Upper lobe of left lung (tissue), 6 donors: Measurements from ENCODE around the gene PIP5K1C. TPM values are rescaled to one million over a fixed set of nuclear protein-coding genes. Genes with fewer than 3 reads are reported as not detected.
A peak's percentile ranks its signal among the peaks of the same experiment; 100 is the strongest.

Source experiments
- ATAC-seq, 2 donors: fragments of 200-7000 bp; cut with Tn5 transposase; one replicate each; pipeline ENCODE4 v1.9.1; 2022; ENCODE audit warnings: mild to moderate bottlenecking in 2 of 2, moderate library complexity in 2 of 2; ENCODE audit not compliant: low FRiP score in 2 of 2
- DNase-seq, 2 donors: peaks; one replicate each; pipeline ENCODE4 v3.0.0-alpha.2; 2019 to 2020
- H3K27ac ChIP-seq, 4 donors: fragments of 200-600 bp; sonication (generic); one replicate each; pipeline ENCODE4 v1.5.1; 2016 to 2019
- H3K27me3 ChIP-seq, 4 donors: fragments of 200-600 bp; sonication (generic); one replicate each; pipeline ENCODE4 v1.5.1; 2017 to 2019
- H3K36me3 ChIP-seq, 4 donors: fragments of 200-600 bp; sonication (generic); one replicate each; pipeline ENCODE4 v1.5.1; 2016 to 2019
- H3K4me1 ChIP-seq, 4 donors: fragments of 200-600 bp; sonication (generic); one replicate each; pipeline ENCODE4 v1.5.1; 2018 to 2019
- H3K4me3 ChIP-seq, 4 donors: fragments of 200-600 bp; sonication (generic); one replicate each; pipeline ENCODE4 v1.5.1; 2017 to 2019; ENCODE audit warnings: mild to moderate bottlenecking in 2 of 4, moderate library complexity in 1 of 4
- H3K9me3 ChIP-seq, 4 donors: fragments of 200-600 bp; sonication (generic); one replicate each; pipeline ENCODE4 v1.5.1; 2018 to 2019
- CTCF ChIP-seq, 6 experiments: fragments of 450-650 bp in 4 of 6; fragments of 200-600 bp in 2 of 6; sonication (generic) in 2 of 6; IDR thresholded peaks; one replicate each; pipeline ENCODE4 v1.5.1; 2016 to 2019; ENCODE audit warnings: antibody characterized with exemption in 6 of 6
- EP300 ChIP-seq, 4 donors: sonication (generic); formaldehyde crosslinking; IDR thresholded peaks; one replicate each; pipeline ENCODE4 v1.5.1; 2017; ENCODE audit warnings: antibody characterized with exemption in 4 of 4, control low read depth in 2 of 4
- POLR2A ChIP-seq, 4 donors: fragments of 450-650 bp; IDR thresholded peaks; one replicate each; pipeline ENCODE4 v1.5.1; 2016 to 2017; ENCODE audit warnings: antibody characterized with exemption in 4 of 4, mild to moderate bottlenecking in 2 of 4
- POLR2AphosphoS5 ChIP-seq, 2 donors: sonication (generic); formaldehyde crosslinking; IDR thresholded peaks; one replicate each; pipeline ENCODE4 v1.5.1; 2017; ENCODE audit warnings: antibody characterized with exemption in 2 of 2
- WGBS, 2 donors: methylation state at CpG; one replicate each; pipeline ENCODE4 v1.1.5; 2017 to 2018; 5-methylcytosine and 5-hydroxymethylcytosine counted together
- total RNA-seq, 6 donors: library from RNA; depleted of rRNA in 4 of 6; stranded (reverse); fragments of >200 nt in 4 of 6; gene quantifications; one replicate each; pipeline versions ENCODE4 v1.1.0 to v1.2.1, GENCODE V29; 2016 to 2021
- donor health status: DM: no; HTN: no; CAD: no; lungs with moderate emphysema.
- donor health status: DM: no; HTN: yes; CAD: no; lungs with severe emphysema.

The PIP5K1C gene
- total RNA-seq, 6 donors from 2014 or later = 24.6 to 64.1 (median 43.1) TPM

- TF ChIP-seq POLR2AphosphoS5 (IDR thresholded peaks at IDR 0.05) = no peak
- no peak for TF ChIP-seq POLR2A (IDR thresholded peaks at IDR 0.05)
- no peak for TF ChIP-seq CTCF (IDR thresholded peaks at IDR 0.05)
- no peak for TF ChIP-seq EP300 (IDR thresholded peaks at IDR 0.05)
- Histone ChIP-seq H3K36me3 (peaks cover 10 to 88% (median 76%) of the 10 kb centered on the region in 4 donors), H3K27me3 (no peaks in the 10 kb centered on the region), H3K4me3 (no peak overlapping the region), H3K4me1 (no peaks in the 10 kb centered on the region), H3K9me3 (no peaks in the 10 kb centered on the region), H3K27ac (no peak overlapping the region)
- 96 to 97% methylated on average over 11 to 16 of the region's 16 CpGs for WGBS, 2 donors
- DNase-seq = no peak
- no peak for ATAC-seq
Measured at GRCh38 chr19:3657395-3657769, 42.9 kb downstream of the PIP5K1C start.

GRCh38 chr19:3656747-3657394 is 43.4 kb downstream of the PIP5K1C start:
- no peak for TF ChIP-seq EP300 (IDR thresholded peaks at IDR 0.05)
- TF ChIP-seq POLR2AphosphoS5 (IDR thresholded peaks at IDR 0.05) = no peak
- TF ChIP-seq CTCF (IDR thresholded peaks at IDR 0.05) = no peak
- no peak for TF ChIP-seq POLR2A (IDR thresholded peaks at IDR 0.05)
- peaks cover 10 to 88% (median 78%) of the 10 kb centered on the region in 4 donors for H3K36me3 ChIP-seq
- no peaks in the 10 kb centered on the region for H3K27me3 ChIP-seq
- H3K4me3 ChIP-seq = no peak overlapping the region
- DNase-seq (no peak), ATAC-seq (no peak)
- 93 to 95% methylated on average over 18 to 19 of the region's 19 CpGs for WGBS, 2 donors
- H3K4me1 ChIP-seq = no peaks in the 10 kb centered on the region
- no peaks in the 10 kb centered on the region for H3K9me3 ChIP-seq
- no peak overlapping the region for H3K27ac ChIP-seq

- H3K9me3 ChIP-seq = no peaks in the 10 kb centered on the region
- no peak overlapping the region for H3K27ac ChIP-seq
- H3K4me1 ChIP-seq = no peaks in the 10 kb centered on the region
- TF ChIP-seq EP300 (IDR thresholded peaks at IDR 0.05) = no peak
- no peaks in the 10 kb centered on the region for H3K27me3 ChIP-seq
- no peak overlapping the region for H3K4me3 ChIP-seq
- peaks cover 10 to 88% (median 78%) of the 10 kb centered on the region in 4 donors for H3K36me3 ChIP-seq
- peak in 1 of 2 donors; percentile 75 for DNase-seq
- peak in 1 of 2 donors; percentile 1 for ATAC-seq
- WGBS, 2 donors = 89 to 93% methylated on average over 30 to 32 of the region's 36 CpGs
Measured at GRCh38 chr19:3656073-3656746, 44.1 kb downstream of the PIP5K1C start.

- no peak overlapping the region for H3K4me3 ChIP-seq
- peaks cover 12 to 88% (median 81%) of the 10 kb centered on the region in 4 donors for H3K36me3 ChIP-seq
- H3K27me3 ChIP-seq = no peaks in the 10 kb centered on the region
- ATAC-seq = peak in 1 of 2 donors; percentile 87
- 92 to 96% methylated on average over 22 to 25 of the region's 25 CpGs for WGBS, 2 donors
- no peak overlapping the region for H3K27ac ChIP-seq
- H3K4me1 ChIP-seq = no peaks in the 10 kb centered on the region
- peak in 1 of 2 donors; percentile 59 for DNase-seq
- no peaks in the 10 kb centered on the region for H3K9me3 ChIP-seq
- no peak for TF ChIP-seq EP300 (IDR thresholded peaks at IDR 0.05)
Measured at GRCh38 chr19:3655402-3656072, 44.7 kb downstream of the PIP5K1C start.

GRCh38 chr19:3653865-3654513 is 46.3 kb downstream of the PIP5K1C start:
- ATAC-seq = no peak
- no peak overlapping the region for H3K4me3 ChIP-seq
- H3K27ac ChIP-seq = no peak overlapping the region
- TF ChIP-seq POLR2AphosphoS5 (IDR thresholded peaks at IDR 0.05) = no peak
- no peak for TF ChIP-seq CTCF (IDR thresholded peaks at IDR 0.05)
- no peak for TF ChIP-seq EP300 (IDR thresholded peaks at IDR 0.05)
- TF ChIP-seq POLR2A (IDR thresholded peaks at IDR 0.05) = no peak
- H3K27me3 ChIP-seq = no peaks in the 10 kb centered on the region
- H3K4me1 ChIP-seq = no peaks in the 10 kb centered on the region
- peaks cover 15 to 83% (median 71%) of the 10 kb centered on the region in 4 donors for H3K36me3 ChIP-seq
- WGBS, 2 donors = 91 to 95% methylated on average over 18 to 20 of the region's 20 CpGs
- DNase-seq = no peak
- H3K9me3 ChIP-seq = no peaks in the 10 kb centered on the region
